HEK293 (cell line): ENCODE data around the gene FGFR3.

ENCODE experiments used
- BCL11A ChIP-seq: fragments of 450-650 bp; formaldehyde crosslinking; IDR thresholded peaks from 2 replicates; pipeline ENCODE4 v1.5.1; 2016; ENCODE audit warnings: low read depth, missing biosample characterization, missing genetic modification characterization
- KLF9 ChIP-seq: fragments of 450-650 bp; formaldehyde crosslinking; IDR thresholded peaks from 2 replicates; pipeline ENCODE4 v1.5.1; 2016; ENCODE audit warnings: missing biosample characterization, missing genetic modification characterization, low read depth
- ZIC2 ChIP-seq: fragments of 450-650 bp; formaldehyde crosslinking; IDR thresholded peaks from 2 replicates; pipeline ENCODE4 v1.5.1; 2016; ENCODE audit warnings: missing biosample characterization, missing genetic modification characterization
- ZNF10 ChIP-seq: fragments of 450-650 bp; formaldehyde crosslinking; IDR thresholded peaks from 2 replicates; pipeline ENCODE4 v1.5.1; 2017; ENCODE audit warnings: missing biosample characterization, missing genetic modification characterization
- ZNF514 ChIP-seq: fragments of 450-650 bp; formaldehyde crosslinking; IDR thresholded peaks from 2 replicates; pipeline ENCODE4 v1.5.1; 2016; ENCODE audit warnings: missing biosample characterization, missing genetic modification characterization
- ZNF660 ChIP-seq: fragments of 450-650 bp; IDR thresholded peaks from 2 replicates; pipeline ENCODE4 v1.5.1; 2018; ENCODE audit warnings: missing biosample characterization, mild to moderate bottlenecking, missing genetic modification characterization
- ZNF792 ChIP-seq: fragments of 450-650 bp; formaldehyde crosslinking; IDR thresholded peaks from 2 replicates; pipeline ENCODE4 v1.5.1; 2016; ENCODE audit warnings: missing biosample characterization, missing genetic modification characterization
- TF ChIP-seq, protein P1 (sequence below): fragments of 450-650 bp; formaldehyde crosslinking; IDR thresholded peaks from 2 replicates; pipeline ENCODE4 v1.5.1; 2016; ENCODE audit warnings: missing biosample characterization, missing genetic modification characterization
- TF ChIP-seq, protein P2 (sequence below): fragments of 450-650 bp; formaldehyde crosslinking; IDR thresholded peaks from 2 replicates; pipeline ENCODE4 v1.5.1; 2016; ENCODE audit warnings: missing biosample characterization, missing genetic modification characterization

DNA sequence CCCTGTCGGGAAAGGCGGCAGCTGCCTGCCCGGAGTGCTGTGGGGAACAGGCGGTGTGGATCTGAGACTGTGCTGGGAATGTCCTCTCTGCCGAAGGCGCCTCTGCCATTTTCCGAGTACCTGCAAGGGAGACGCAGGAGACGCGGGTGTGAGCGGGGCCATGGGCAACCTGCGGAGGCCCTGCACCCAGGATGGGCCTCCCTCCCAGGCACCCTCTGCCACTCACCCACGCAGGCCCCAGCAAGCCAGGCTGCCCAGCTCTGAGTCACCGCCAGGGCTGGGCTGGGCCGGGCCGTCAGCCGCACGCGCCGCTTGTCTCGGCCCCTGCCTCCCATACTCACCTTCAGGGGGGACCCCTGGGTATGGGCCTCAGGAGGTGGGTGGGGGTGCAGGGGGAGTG, 3.5 kb upstream of the FGFR3 start:
- TF ChIP-seq, protein P1, sequence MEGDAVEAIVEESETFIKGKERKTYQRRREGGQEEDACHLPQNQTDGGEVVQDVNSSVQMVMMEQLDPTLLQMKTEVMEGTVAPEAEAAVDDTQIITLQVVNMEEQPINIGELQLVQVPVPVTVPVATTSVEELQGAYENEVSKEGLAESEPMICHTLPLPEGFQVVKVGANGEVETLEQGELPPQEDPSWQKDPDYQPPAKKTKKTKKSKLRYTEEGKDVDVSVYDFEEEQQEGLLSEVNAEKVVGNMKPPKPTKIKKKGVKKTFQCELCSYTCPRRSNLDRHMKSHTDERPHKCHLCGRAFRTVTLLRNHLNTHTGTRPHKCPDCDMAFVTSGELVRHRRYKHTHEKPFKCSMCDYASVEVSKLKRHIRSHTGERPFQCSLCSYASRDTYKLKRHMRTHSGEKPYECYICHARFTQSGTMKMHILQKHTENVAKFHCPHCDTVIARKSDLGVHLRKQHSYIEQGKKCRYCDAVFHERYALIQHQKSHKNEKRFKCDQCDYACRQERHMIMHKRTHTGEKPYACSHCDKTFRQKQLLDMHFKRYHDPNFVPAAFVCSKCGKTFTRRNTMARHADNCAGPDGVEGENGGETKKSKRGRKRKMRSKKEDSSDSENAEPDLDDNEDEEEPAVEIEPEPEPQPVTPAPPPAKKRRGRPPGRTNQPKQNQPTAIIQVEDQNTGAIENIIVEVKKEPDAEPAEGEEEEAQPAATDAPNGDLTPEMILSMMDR (tag by site-specific recombination): no peak
- TF ChIP-seq BCL11A (tag by site-specific recombination): no peak
- no peak for TF ChIP-seq KLF9 (tag by site-specific recombination)
- TF ChIP-seq, protein P2, sequence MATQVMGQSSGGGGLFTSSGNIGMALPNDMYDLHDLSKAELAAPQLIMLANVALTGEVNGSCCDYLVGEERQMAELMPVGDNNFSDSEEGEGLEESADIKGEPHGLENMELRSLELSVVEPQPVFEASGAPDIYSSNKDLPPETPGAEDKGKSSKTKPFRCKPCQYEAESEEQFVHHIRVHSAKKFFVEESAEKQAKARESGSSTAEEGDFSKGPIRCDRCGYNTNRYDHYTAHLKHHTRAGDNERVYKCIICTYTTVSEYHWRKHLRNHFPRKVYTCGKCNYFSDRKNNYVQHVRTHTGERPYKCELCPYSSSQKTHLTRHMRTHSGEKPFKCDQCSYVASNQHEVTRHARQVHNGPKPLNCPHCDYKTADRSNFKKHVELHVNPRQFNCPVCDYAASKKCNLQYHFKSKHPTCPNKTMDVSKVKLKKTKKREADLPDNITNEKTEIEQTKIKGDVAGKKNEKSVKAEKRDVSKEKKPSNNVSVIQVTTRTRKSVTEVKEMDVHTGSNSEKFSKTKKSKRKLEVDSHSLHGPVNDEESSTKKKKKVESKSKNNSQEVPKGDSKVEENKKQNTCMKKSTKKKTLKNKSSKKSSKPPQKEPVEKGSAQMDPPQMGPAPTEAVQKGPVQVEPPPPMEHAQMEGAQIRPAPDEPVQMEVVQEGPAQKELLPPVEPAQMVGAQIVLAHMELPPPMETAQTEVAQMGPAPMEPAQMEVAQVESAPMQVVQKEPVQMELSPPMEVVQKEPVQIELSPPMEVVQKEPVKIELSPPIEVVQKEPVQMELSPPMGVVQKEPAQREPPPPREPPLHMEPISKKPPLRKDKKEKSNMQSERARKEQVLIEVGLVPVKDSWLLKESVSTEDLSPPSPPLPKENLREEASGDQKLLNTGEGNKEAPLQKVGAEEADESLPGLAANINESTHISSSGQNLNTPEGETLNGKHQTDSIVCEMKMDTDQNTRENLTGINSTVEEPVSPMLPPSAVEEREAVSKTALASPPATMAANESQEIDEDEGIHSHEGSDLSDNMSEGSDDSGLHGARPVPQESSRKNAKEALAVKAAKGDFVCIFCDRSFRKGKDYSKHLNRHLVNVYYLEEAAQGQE: no peak
- TF ChIP-seq ZIC2 (tag by site-specific recombination): no peak
- no peak for TF ChIP-seq ZNF10 (tag by site-specific recombination)
- no peak for TF ChIP-seq ZNF792
- no peak for TF ChIP-seq ZNF514 (tag by site-specific recombination)
- TF ChIP-seq ZNF660 (tag by site-specific recombination): no peak
